Body of pancreas (tissue), 4 donors: ENCODE data around the gene SDHAF2. TPM values are rescaled to one million over a fixed set of nuclear protein-coding genes. Genes with fewer than 3 reads are reported as not detected.
"Not testable (repeated sequence)": the region's sequence is repeated elsewhere in the genome, so short reads cannot be mapped to it uniquely, and the experiment has no call there.

Source experiments
- ATAC-seq: fragments of 150-250 bp; one replicate; pipeline ENCODE4 v1.9.1; 2016
- DNase-seq, 4 donors: peaks; one replicate each; pipeline ENCODE4 v3.0.0-alpha.2; 2019
- H3K27ac ChIP-seq, 4 donors: fragments of 200-600 bp; sonication (generic); 1 replicate in 3 of 4; 2 replicates in 1 of 4; pipeline versions ENCODE4 v1.5.1 to v1.6.1; 2016 to 2019; ENCODE audit warnings: mild to moderate bottlenecking in 1 of 4, mixed read lengths in 1 of 4, moderate library complexity in 1 of 4
- H3K27me3 ChIP-seq, 2 donors: fragments of 200-600 bp; sonication (generic); one replicate each; pipeline ENCODE4 v1.6.0; 2016; ENCODE audit warnings: mild to moderate bottlenecking in 1 of 2
- H3K36me3 ChIP-seq, 2 donors: fragments of 200-600 bp; sonication (generic); replicated peaks in 1 of 2; 2 replicates each; pipeline ENCODE4 v1.5.1; 2016; ENCODE audit warnings: low read depth in 2 of 2; ENCODE audit not compliant: insufficient read depth in 1 of 2
- H3K4me1 ChIP-seq: fragments of 200-600 bp; sonication (generic); one replicate; pipeline ENCODE4 v1.6.0; 2016
- H3K4me3 ChIP-seq, 2 donors: fragments of 200-600 bp; sonication (generic); 1 replicate in 1 of 2; 2 replicates in 1 of 2; pipeline ENCODE4 v1.5.1; 2016 to 2019
- H3K9me3 ChIP-seq, 3 donors: fragments of 200-600 bp; sonication (generic); 1 replicate in 2 of 3; 2 replicates in 1 of 3; pipeline ENCODE4 v1.5.1; 2016
- POLR2A ChIP-seq, 3 donors: fragments of 450-650 bp; IDR thresholded peaks; one replicate each; pipeline ENCODE4 v1.6.1; 2016; ENCODE audit warnings: antibody characterized with exemption in 3 of 3, mild to moderate bottlenecking in 2 of 3
- WGBS, 2 donors: methylation state at CpG; one replicate each; pipeline ENCODE4 v1.1.5; 2017; 5-methylcytosine and 5-hydroxymethylcytosine counted together
- intact Hi-C: fragments of 100-400 bp; cut with DNase I; formaldehyde crosslinking; loops from one replicate; pipeline ENCODE4 v1.15.1; 2023
- total RNA-seq, 2 donors: library from RNA; depleted of rRNA; stranded (reverse); fragments of >200 nt; gene quantifications; one replicate each; pipeline ENCODE4 v1.1.0, GENCODE V29; 2016
- TF ChIP-seq, protein P1 (sequence below), 7 experiments: fragments of 450-650 bp in 4 of 7; fragments of 200-600 bp in 3 of 7; sonication (generic) in 3 of 7; IDR thresholded peaks; one replicate each; pipeline ENCODE4 v1.5.1; 2016 to 2019; ENCODE audit warnings: antibody characterized with exemption in 7 of 7

The SDHAF2 gene
- total RNA-seq, 2 donors from 2014 or later, result 25.2 to 28.0 TPM

DNA sequence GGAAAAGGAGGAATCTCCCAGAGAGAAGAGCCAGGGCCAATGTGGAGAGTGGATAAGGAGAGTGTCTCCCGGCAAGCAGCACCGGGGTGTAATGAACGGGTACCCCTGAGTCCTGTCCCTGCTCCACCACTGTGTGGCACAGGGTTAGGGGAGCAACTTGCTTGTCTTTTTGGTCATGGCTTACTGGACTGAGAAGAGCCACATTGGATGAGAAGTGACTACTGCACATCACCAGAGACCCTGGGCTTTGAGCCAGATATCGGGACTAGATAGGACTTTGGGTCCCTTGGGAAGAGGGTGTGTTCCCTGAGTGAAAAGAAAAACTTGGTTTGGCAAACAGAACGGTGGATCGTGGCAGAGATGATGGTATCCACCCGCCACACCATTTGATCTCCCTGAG lies 24.6 kb downstream of the SDHAF2 start:
- H3K27me3 ChIP-seq, result no peaks in the 10 kb centered on the region
- TF ChIP-seq, protein P1, sequence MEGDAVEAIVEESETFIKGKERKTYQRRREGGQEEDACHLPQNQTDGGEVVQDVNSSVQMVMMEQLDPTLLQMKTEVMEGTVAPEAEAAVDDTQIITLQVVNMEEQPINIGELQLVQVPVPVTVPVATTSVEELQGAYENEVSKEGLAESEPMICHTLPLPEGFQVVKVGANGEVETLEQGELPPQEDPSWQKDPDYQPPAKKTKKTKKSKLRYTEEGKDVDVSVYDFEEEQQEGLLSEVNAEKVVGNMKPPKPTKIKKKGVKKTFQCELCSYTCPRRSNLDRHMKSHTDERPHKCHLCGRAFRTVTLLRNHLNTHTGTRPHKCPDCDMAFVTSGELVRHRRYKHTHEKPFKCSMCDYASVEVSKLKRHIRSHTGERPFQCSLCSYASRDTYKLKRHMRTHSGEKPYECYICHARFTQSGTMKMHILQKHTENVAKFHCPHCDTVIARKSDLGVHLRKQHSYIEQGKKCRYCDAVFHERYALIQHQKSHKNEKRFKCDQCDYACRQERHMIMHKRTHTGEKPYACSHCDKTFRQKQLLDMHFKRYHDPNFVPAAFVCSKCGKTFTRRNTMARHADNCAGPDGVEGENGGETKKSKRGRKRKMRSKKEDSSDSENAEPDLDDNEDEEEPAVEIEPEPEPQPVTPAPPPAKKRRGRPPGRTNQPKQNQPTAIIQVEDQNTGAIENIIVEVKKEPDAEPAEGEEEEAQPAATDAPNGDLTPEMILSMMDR (IDR thresholded peaks at IDR 0.05), result no peak
- no peak for TF ChIP-seq POLR2A (IDR thresholded peaks at IDR 0.05)
- H3K27ac ChIP-seq, result no peak overlapping the region
- intact Hi-C loops, result no loop called here
- ATAC-seq (no peak), DNase-seq (no peak)
- no peaks in the 10 kb centered on the region for H3K9me3 ChIP-seq
- no peak overlapping the region for H3K4me3 ChIP-seq
- H3K36me3 ChIP-seq, result no peaks in the 10 kb centered on the region
- no peaks in the 10 kb centered on the region for H3K4me1 ChIP-seq
- WGBS, 2 donors, result 86 to 90% methylated on average over 7 of the region's 7 CpGs

GRCh38 chr11:61460474-61460881 lies 30.6 kb downstream of the SDHAF2 start:
- Histone ChIP-seq H3K27ac (no peak overlapping the region), H3K9me3 (no peaks in the 10 kb centered on the region), H3K4me1 (no peaks in the 10 kb centered on the region), H3K27me3 (no peaks in the 10 kb centered on the region), H3K36me3 (no peaks in the 10 kb centered on the region), H3K4me3 (no peak overlapping the region)
- 80 to 87% methylated on average over 3 of the region's 3 CpGs for WGBS, 2 donors
- DNase-seq, result no peak
- TF ChIP-seq, protein P1 (IDR thresholded peaks at IDR 0.05), result no peak
- TF ChIP-seq POLR2A (IDR thresholded peaks at IDR 0.05), result no peak
- ATAC-seq, result no peak
- intact Hi-C loops, result no loop called here

GRCh38 chr11:61460986-61461385 lies 31.1 kb downstream of the SDHAF2 start:
- ATAC-seq (no peak), DNase-seq (no peak)
- Histone ChIP-seq H3K27ac (no peak overlapping the region), H3K4me3 (no peak overlapping the region), H3K36me3 (no peaks in the 10 kb centered on the region), H3K9me3 (no peaks in the 10 kb centered on the region), H3K4me1 (no peaks in the 10 kb centered on the region), H3K27me3 (no peaks in the 10 kb centered on the region)
- WGBS, 2 donors, result 68 to 69% methylated on average over 5 of the region's 5 CpGs
- intact Hi-C loops, result no loop called here
- TF ChIP-seq, protein P1 (IDR thresholded peaks at IDR 0.05), result no peak
- no peak for TF ChIP-seq POLR2A (IDR thresholded peaks at IDR 0.05)

GRCh38 chr11:61467602-61468001 lies 37.7 kb downstream of the SDHAF2 start:
- 89 to 93% methylated on average over 6 of the region's 6 CpGs for WGBS, 2 donors
- H3K4me1 ChIP-seq, H3K9me3 ChIP-seq, H3K27me3 ChIP-seq, H3K27ac ChIP-seq, DNase-seq, intact Hi-C loops, H3K36me3 ChIP-seq, ATAC-seq, H3K4me3 ChIP-seq: not testable (repeated sequence)

DNA sequence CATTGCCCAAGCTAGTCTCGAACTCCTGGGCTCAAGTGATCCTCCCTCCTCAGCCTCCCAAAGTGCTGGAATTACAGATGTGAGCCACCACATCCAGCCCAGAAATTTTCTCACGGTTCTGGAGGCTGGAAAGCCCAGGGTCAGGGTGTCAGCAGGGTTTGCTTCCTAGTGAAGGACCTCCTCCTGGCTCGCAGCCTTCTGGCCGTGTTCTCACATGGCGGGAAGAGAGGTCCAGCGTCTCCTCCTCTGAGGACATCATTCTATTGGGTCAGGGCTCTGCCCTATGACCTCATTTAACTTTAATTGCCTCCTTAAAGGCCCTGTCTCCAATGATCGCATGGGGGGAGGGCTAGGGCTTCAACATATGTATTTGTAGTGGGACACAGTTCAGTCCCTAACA lies 38.1 kb downstream of the SDHAF2 start:
- Histone ChIP-seq H3K27ac (no peak overlapping the region), H3K36me3 (no peaks in the 10 kb centered on the region), H3K4me3 (no peak overlapping the region), H3K27me3 (no peaks in the 10 kb centered on the region), H3K9me3 (no peaks in the 10 kb centered on the region), H3K4me1 (no peaks in the 10 kb centered on the region)
- 77% methylated on average over 7 of the region's 7 CpGs; no CpG with 5 or more reads in 1 of the 2 donors for WGBS, 2 donors
- DNase-seq (no peak), ATAC-seq (no peak)
- intact Hi-C loops, result no loop called here
- TF ChIP-seq, protein P1 (IDR thresholded peaks at IDR 0.05), result no peak
- TF ChIP-seq POLR2A (IDR thresholded peaks at IDR 0.05), result no peak
